Measurements from ENCODE around the gene FAM151B.

Gene FAM151B

GRCh38 chr5:80591352-80591751 is 103.5 kb downstream of the FAM151B start:
- DNase-seq, result no peak

GRCh38 chr5:80592105-80592504 is 104.2 kb downstream of the FAM151B start:
- no peak for DNase-seq

Measured in cortex of kidney (tissue), 1 donor.